Measurements from ENCODE around the gene GLI2.

Gene GLI2

DNA sequence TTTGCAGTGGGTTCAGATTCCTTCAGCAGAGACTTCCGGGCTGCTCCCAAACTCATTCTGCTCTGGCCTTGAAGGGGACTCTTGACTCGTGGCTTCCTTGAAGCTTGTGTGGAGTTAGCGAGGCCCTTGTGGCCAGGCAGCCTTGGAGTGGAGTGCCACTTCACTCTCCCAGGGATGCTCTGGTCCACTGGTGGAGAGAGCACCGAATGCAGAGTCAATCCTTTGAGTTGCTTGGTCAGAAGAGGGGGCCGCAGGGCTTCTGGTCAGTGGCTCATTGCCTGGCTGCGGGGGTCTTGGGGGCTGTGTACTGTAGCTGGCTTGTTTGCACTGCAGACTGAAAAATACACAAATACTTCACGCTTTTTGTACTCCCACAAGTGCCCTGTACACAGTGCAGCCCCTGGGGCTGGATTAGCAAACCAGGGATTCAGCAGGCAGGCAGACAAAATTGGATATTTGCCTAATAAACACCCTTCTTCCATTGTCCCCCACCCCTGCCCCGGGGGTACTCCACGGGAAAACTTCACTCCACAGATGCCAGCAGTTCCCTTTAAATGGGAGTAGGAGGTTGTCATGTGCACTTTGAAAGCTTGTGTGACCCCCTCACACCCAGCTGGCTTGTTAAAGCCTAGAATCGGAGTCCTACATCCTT lies 3.2 kb downstream of the GLI2 start:
- DNase-seq, result no peak

DNA sequence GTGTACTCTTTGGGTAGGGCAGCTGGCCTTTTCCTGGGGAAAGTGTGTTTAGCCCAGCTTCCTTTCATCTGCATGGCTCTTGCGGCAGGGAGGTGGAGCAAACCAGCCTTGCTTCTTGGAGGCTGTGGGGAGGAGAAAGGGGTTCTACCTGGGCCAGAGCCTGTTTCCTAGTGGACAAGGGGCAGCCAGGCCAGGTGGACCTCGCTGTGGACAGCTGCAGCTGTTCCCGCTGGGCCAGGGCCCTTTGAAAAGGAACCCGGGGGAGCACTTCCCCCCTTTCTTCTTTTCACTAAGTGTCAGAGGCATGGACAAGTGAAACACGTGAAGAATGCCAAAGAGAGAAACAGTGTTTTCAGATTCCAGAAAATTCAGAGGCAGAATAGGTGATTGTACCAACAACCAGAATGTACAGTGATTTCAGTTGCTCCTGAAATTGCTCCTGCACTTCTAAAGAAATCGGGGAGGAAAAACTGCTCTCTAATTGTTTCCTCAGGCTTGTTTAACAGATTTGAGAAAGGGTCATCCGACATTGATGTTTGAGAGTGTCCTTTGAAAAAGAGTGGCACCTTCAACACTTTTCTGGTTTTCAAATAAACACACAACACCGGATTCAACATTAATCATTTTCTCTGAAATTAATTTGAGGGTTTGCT lies 3.9 kb downstream of the GLI2 start:
- no peak for DNase-seq

DNA sequence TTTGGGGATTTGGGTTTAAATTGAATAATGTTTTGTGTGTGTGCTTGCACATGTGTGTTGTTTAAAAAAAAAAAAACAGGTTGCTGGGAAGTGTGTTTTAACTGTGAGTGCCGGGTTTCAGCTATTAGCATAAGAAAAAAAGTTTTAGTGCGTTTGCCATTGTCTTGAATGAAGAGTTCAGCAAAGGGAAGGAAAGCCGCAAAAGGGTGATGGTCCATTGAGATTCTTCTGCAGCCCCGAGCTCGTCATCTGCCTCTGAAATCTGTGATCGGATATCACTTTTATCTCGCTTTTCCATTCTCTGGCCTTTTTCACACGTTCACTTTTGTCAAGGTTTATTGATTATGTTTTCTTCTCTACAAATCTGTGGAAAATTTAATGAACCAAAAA lies 4.7 kb downstream of the GLI2 start:
- no peak for DNase-seq

DNA sequence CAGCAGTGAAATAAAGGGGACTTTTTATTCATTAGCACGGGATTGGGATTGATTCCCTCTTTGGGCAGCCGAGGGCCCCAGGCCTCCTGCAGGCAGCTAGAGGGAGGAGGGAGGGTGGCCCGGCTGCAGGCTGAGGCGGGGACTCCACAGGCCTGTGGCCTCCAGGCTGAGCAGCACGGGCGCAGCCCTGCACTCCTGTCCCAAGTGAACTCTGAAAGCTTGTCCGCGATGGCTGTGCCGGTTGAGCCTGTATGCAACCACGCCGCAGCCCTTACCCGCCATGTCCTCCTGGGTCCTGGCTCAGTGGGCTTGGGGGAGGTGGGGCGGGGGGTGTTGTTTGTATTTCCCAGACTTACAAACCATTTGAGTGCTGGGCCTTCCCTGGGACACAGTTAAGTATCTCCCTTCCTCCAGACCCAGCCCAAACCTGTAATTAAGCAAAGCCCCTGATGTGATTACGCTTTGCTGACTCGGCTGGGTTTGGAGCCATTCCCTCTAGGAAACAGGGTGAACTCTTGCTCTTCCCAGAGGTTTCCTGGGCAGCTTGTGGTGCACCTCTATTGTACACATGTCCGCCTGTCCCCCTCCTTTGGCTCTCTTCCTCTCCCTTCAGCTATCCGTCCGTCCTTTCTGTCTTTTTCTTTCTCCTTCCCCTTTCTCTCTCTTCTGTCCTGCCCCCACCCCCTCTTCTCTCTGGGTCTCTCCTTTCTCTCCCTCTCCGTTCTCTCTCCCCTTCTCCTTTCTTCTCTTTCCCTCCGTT lies 5.3 kb downstream of the GLI2 start:
- no peak for DNase-seq

DNA sequence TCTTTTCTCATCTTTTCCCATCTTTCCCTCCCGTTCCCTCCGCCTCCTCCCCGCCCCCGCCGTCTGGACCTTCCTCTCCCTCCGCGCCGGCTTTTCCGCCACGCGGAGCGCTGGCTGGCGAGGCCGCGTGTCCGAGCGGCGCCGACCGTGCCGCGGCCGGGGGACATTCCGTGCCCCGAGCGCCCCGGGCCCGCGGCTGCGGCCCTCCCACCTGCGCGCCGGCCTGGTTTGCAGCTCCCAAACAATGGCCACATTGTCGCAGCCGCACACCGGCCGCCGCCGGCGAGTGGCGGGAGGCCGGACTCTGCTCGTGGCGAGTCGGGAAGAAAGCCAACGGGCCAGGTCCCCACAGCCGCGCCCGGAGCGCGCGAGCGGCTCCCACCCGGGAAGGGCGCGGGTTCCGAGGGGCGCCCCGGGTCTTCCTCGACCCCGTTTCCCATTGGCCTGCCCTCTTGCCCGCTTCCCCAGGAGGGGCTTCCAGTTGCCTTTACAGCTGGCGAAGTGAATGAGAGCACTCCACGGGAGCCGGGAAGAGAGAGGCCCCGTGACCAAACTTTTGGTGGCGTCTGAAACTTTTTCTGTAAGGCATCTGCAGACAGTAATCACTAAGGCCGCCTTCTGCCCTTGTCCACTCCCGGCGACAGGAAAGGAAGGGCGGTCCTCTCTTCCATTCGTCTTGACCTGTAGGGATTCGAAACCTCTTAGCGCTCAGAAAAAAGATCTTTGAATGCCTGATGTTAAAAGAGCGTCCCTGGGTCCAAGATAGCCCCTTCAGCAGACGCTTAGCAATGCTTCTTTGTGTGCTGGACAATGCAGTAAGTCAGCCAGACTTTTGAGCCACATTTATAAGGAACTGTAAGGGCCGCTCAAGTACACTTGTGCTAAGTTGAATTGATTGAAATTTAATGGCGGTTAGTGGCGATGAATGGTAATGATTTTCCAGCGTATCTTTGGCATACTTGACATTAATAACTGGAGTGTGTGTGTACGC lies 6.2 kb downstream of the GLI2 start:
- no peak for DNase-seq

DNA sequence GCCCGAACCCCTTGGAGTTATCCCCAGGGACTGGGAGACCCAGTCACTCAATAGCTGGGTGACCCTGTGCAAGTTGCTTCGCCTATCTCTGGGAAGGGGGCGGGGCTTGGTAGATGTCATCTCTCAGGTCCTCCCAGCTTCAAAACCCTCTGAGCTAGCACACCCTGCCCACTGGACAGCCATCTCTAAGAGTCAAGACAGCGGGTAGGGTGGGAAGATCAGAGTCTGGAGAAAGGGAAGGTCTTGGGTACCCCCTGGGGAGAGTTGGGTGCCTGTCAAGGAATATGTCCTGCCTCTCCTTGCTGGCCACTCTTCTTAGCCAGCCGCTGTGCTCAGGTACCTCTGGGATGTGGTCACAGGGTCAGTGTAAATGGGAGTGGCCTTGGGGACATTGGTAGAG lies 8.0 kb downstream of the GLI2 start:
- DNase-seq, result no peak

DNA sequence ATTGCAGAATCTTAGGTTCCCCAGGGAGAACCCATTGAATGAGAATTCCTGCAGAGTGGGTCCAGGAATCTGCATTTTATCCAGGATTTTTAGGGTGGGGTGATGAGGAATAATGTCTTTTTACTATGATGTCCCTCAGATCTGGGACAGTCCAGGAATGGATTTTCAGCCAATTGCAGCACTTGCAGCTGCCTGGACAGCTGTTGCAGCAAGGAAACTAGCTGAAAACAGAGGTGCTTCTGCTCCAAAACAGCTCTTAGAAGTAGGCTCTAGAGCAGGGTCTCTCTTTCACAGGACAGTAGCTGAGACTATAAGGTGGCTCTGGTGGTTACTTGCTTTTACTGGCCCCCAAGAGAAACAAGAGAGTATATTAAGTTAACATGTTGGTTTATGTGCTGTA lies 9.1 kb downstream of the GLI2 start:
- DNase-seq, result no peak

DNA sequence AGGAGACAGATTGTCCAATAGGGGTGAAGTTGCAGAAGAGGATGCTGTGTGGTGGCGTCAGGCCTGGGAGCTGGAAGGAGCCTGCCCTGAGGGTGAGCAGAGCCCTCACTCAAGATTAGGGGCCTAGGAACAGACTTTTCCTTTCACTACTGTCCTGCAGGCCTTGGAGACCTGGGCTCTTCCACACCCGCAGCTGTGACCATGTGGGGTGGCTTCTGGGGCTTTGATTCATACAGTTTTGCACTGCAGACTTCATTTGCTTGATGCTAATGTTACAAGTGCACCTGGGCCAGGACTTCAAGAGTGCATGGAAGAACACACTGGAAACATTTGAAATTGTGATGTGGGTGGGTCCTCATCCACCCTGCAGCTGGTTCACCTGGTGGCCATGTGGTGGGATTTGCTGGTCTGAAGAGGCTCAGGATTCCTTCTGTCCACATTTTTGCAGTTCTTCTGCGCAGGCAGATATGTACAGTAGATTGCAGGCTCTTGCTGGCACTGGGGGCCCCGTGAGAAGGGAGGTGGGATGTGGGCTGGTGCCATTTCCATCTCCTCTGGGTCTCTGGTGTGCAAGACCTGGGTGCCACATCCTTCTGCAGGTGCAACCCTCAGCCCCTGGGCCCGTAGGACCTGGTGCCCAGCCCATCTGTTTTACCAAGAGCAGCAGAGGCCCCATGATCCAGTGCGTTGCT lies 9.9 kb downstream of the GLI2 start:
- DNase-seq, result no peak

DNA sequence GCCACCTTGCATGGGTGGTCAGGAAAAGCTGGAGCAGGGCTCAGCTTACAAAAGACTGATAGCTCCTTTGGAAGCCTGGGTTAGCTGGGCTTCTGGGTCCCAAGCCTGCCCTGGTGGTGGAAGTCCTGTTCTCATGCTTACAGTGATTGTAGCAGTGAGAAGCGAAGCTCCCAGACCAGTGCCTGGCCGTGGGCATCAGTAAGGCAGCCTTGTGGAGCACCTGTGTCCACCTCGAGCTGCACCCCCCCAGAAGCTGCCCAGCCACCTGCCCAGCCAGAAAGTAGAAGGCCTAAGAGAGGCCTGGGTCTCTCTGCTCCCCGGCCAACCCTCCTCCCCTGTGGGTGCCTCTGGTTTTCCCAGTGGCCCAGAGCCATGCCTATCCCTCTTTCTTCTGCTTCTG lies 10.5 kb downstream of the GLI2 start:
- no peak for DNase-seq

DNA sequence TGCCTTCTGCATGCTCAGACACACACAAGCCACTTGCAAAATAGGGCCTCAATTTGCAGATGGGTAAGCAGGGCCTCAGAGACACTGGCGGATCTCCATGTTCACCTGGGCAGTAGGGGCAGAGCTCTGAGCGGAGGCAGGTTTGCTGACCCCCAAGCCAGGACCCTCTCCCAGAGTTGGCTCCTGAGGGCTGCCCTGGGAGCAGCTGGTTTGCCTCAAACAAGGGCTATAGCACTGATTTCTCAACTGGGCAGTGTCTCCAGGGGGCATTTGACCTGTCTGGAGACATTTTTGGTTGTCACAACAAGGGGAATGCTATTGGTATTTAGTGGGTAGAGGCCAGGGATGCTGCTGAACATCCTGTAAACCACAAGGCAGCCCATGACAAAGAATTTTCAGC lies 11.6 kb downstream of the GLI2 start:
- DNase-seq, result no peak

DNA sequence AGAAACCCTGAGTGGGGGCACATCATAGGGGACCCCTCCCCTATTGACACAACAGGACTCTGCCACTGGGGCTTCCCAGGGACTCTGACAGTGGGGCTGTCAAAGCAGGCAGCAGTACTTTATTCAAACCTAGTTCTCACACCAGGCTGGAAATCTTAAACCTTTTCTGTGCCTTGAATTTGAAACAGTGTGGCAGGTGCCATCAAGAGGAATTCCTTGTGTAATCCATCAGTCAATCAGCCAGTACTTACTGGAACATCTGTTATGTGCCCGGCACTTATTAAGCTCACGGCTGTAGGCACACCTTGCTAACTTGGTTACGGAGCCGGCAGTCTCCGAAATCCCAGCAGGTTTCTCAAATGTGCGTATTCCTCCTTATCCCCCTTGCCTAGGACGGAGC lies 12.0 kb downstream of the GLI2 start:
- no peak for DNase-seq

DNA sequence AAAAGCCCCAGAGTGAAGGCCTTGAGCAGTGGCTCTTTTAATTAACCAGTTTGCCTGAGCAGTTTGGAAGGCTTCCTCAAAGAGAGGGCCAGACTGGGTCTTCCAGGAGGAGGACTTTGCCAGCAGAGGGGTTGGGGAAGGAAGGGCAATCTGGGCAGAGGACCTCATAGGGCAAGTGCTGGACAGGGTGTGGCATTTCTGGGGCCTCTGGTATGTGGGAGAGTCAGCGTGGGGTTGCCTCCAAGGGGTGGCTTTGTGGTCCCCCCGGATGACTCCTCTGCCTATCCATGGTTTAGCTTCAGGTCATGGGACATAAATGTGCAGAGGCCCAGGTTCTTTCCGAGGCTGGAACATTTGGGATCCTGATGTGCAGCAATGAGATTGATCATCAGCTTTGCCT lies 12.6 kb downstream of the GLI2 start:
- no peak for DNase-seq

DNA sequence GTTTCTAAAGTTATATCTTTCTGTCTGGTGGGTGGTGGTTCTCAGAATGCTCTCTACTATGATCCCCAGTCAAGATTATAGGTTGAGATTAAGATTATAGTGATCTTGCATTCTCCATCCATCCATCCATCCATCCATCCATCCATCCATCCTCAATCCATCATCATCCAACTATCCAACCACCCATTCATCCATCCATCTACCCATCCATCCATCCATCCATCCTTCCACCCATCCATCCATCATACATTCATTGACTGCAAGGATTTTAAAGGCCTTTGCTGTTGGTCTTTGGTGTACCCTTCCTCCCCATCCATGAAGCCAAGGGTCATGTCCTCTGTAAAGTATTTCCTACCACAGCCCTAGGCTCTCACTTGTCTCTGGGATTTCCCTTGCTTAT lies 13.1 kb downstream of the GLI2 start:
- no peak for DNase-seq

DNA sequence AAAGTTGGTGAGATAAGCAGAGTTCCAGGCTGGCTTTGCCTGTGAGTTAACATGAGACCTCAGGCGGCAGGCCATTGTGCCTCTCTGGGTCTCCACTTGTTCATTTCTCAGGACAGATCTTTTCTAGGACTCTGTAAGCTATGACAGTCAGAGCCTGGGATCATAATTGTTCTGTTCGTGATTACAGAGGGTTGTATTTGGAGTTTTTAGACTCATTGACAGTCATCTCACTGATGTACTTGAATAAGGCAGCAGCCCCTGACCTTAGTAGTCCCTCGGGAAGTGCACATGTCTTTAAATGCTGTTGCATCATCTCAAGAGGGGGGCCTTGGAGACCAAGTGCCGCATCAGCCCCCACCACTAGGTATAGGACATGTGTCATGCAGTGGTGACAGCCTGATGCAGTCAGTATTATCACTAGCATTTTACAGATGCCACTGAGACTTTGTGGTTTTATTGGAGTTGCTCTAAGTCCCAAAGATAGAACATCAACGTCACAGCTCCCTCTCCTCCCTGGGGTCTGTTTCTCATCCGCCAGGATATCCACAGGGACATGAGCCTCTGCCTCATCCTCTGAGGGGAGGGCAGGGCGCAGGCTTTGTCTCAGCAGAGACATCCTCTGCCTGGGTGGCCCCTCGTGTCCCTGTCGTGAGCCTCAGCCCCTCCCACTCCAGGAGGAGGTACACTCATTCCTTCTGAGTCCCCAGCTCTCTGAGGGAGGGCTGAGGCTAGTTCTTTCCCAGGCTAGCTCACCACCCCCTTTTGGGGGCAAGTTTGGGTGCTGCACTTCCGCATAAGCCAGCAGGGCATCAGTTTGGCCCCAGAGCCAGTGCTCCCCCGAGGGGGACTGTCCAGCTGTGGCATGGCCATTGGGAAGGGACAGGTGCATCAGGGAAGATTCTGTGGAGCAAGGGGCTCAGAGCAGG lies 14.1 kb downstream of the GLI2 start:
- no peak for DNase-seq

DNA sequence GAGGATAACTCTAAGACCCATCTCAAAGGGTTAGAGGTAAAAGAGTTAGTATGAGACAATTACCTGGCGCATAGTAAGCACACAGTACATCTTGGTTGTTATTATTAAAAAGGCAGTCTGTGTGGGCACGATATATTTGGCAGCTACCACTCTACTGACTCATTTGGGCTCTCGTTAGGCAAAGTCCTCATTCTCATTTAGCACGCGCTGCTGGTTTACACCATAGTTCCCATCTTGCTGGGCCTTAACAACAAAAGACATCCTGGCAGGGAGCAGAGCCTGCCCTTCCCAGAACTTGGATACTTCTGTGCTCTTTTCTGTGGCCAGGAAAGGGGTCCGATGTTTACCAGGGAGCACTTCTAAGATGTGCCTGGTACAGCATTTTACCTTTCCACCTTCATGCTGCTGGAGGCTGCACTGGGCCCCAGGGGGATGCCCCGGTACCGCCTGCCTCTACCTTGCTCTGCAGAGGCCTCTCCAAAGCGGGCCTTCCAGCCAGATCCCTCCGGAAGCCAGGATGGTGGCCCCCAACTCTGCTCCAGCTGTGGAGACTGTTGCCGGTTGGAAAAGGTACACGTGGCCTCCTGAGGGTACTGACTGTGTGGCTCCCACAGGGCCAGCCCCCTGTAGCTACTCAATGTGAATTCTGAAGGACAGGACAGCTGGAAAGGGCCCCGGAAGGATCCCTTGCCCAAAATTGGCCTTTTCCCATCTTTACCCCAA lies 15.0 kb downstream of the GLI2 start:
- no peak for DNase-seq

DNA sequence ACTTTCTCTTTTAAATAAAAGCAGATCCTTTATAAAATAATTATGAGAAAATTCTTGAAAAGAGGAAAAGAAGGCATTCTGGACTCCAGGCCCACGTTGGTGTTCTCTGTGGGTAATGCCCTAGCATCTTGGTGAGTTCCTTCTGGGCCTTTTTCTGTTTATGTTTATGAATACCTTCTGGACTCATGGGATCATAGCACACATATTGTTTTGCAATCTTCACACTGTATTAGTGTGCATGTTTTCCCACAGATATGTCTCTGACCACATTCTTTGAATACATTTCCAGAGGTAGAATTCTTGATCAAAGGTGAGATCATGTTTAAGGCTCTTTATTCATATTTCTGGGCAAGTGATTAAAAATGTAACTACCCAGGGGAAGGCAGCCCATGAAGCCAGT lies 15.9 kb downstream of the GLI2 start:
- no peak for DNase-seq

DNA sequence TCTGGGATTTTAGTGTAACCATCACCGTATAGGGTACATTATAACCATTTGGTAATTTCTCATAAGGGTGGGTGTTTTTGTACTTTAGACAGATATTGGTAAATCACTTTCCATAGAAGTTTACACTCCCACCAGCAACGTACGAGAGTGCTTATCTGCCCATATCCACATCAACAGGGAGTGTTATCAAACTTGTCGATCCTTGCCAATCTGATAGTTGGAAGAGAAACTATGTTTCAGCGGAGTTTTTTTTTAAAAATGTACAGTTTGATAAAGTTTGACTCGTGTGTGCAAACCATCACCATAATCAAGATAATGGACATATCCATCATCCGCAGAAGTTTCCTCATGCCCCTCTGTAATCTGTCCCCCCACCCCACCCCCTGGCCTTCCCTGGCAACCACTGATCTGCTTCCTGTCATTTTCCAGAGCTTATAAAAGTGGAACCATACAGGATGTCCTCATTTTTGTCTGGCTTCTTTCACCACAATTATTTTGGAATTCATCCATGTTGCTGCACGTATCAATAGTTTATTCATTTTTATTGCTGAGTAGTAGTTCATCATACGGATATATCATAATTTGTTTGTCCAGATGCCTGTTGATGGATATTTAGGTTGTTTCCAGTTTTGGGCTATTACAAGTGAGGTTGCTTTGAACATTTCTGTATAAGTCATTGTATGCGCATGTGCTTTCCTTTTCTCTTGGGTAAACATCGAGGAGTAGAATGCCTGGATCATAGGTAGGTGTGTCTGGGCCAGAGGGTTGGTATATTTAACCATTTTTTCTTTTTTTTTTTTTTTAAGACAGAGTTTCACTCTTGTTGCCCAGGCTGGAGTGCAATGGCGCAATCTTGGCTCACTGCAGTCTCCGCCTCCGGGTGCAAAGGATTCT lies 18.6 kb downstream of the GLI2 start:
- no peak for DNase-seq

DNA sequence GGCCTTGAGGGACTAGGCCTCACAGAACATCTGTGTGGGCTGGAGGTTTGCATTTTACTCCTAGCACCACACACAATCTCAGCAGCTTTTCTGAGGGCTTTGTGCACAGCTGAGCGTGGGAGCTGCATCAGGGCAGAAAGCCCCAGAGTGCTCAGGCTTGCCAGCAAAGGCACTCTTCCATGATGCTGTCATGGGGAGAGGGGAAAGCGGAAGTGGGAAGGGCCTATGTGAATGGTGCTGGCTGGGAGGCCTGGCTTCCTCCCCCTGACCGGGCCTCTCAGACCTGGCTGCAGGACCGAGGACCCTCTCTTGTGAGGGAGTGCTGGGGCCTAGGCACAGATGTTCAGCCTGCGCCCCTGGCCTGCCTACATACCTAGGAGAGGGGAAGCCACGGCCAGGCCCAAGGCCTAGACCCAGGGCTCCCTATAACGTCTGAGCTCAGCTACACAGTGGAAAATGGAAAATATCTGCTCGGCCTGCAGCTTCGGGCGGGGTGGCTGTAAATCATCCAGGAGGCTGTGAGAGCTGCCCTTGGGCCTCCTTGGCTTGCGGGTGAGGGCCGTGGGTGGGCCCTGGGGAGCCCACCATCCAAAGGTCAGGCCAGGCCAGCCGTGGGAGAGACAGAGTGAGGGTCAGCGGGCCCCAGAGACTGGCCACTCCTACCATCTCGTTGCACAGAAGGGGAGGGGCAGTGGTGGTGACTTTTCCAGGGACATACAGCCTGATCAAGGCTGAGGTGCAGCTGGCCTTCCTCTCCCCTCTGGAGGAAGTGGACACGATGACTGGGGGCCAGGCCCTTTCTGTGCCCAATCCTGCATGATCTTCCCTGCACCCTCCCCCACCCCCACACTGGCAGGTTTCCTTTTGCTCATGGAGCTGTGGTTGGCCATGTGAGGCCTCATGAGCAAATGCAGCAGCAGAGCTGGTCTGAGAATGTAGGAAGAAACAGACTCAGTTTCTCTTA lies 22.8 kb downstream of the GLI2 start:
- DNase-seq, result no peak
